Gastrocnemius medialis (tissue), 4 donors: ENCODE results near the gene PTPRQ. TPM values are rescaled to one million over a fixed set of nuclear protein-coding genes. Genes with fewer than 3 reads are reported as not detected.
A peak's percentile ranks its signal among the peaks of the same experiment; 100 is the strongest.
"Not testable (repeated sequence)": the region's sequence is repeated elsewhere in the genome, so short reads cannot be mapped to it uniquely, and the experiment has no call there.

ENCODE experiments used
- ATAC-seq, 2 donors: fragments of 150-250 bp; one replicate each; pipeline ENCODE4 v1.9.1; 2016
- DNase-seq, 2 donors: peaks; one replicate each; pipeline ENCODE4 v3.0.0-alpha.2; 2019
- H3K27ac ChIP-seq, 4 donors: fragments of 200-600 bp; sonication (generic); 1 replicate in 1 of 4; 2 replicates in 3 of 4; pipeline ENCODE4 v1.5.1; 2016 to 2018; ENCODE audit warnings: mild to moderate bottlenecking in 2 of 4, moderate library complexity in 1 of 4
- H3K27me3 ChIP-seq, 3 donors: fragments of 200-600 bp; sonication (generic) in 2 of 3; 1 replicate in 1 of 3; 2 replicates in 2 of 3; pipeline versions ENCODE4 v1.5.1 to v1.6.0; 2016 to 2019; ENCODE audit warnings: mild to moderate bottlenecking in 1 of 3, moderate library complexity in 1 of 3
- H3K36me3 ChIP-seq, 2 donors: fragments of 200-600 bp; sonication (generic) in 1 of 2; one replicate each; pipeline ENCODE4 v1.5.1; 2017 to 2018
- H3K4me1 ChIP-seq, 2 donors: fragments of 200-600 bp; sonication (generic) in 1 of 2; one replicate each; pipeline ENCODE4 v1.5.1; 2016 to 2017; ENCODE audit warnings: mild to moderate bottlenecking in 2 of 2
- H3K4me3 ChIP-seq, 4 donors: fragments of 200-600 bp; sonication (generic) in 3 of 4; 1 replicate in 1 of 4; 2 replicates in 3 of 4; pipeline ENCODE4 v1.5.1; 2016 to 2019; ENCODE audit warnings: mild to moderate bottlenecking in 2 of 4
- H3K9me3 ChIP-seq, 3 donors: fragments of 200-600 bp; sonication (generic) in 2 of 3; 1 replicate in 1 of 3; 2 replicates in 2 of 3; pipeline ENCODE4 v1.5.1; 2016 to 2019
- CTCF ChIP-seq, 5 experiments: fragments of 450-650 bp in 3 of 5; fragments of 200-600 bp in 2 of 5; sonication (generic) in 2 of 5; IDR thresholded peaks in 4 of 5; conservative IDR thresholded peaks in 1 of 5; 1 replicate in 4 of 5; 2 replicates in 1 of 5; pipeline ENCODE4 v1.5.1; 2016 to 2019; ENCODE audit warnings: antibody characterized with exemption in 5 of 5, mild to moderate bottlenecking in 3 of 5, moderate library complexity in 3 of 5
- POLR2A ChIP-seq, 2 donors: fragments of 450-650 bp; IDR thresholded peaks; one replicate each; pipeline ENCODE4 v1.6.1; 2017; ENCODE audit warnings: antibody characterized with exemption in 2 of 2, mild to moderate bottlenecking in 2 of 2, moderate library complexity in 2 of 2
- in situ Hi-C, 4 donors: fragments of 200-750 bp; cut with MboI; loops; one replicate each; pipeline versions ENCODE4 v1.15.0 to v1.8.0; 2017; ENCODE audit warnings: low sequenced_read_pairs in 4 of 4
- intact Hi-C: fragments of 100-400 bp; cut with DNase I; formaldehyde crosslinking; loops from one replicate; pipeline ENCODE4 v1.15.1; 2023; ENCODE audit warnings: low total_unique reads
- total RNA-seq, 4 donors: library from RNA; depleted of rRNA; stranded (reverse); fragments of >200 nt; gene quantifications; one replicate each; pipeline versions ENCODE4 v1.1.0 to v1.2.3, GENCODE V29; 2016

The PTPRQ gene
- total RNA-seq, 4 donors from 2014 or later = 0.02 to 0.91 (median 0.46) TPM; not detected in 1

GRCh38 chr12:80472911-80473500 lies 29.0 kb downstream of the PTPRQ start:
- Histone ChIP-seq H3K4me1 (peaks cover 0 to 4% of the 10 kb centered on the region in 2 donors), H3K27ac (no peak overlapping the region), H3K27me3 (no peaks in the 10 kb centered on the region), H3K9me3 (no peaks in the 10 kb centered on the region), H3K4me3 (no peak overlapping the region), H3K36me3 (no peaks in the 10 kb centered on the region)
- peak; percentile 62 to 85 for ATAC-seq
- in situ Hi-C loops (loop anchor here (5.0 to 10.0 kb wide), 2 partner anchors 289 to 292 kb away; no protein-coding TSS in a partner anchor), intact Hi-C loops (loop anchor here (1.0 to 10.0 kb wide), 4 partner anchors 152 to 291 kb away; no protein-coding TSS in a partner anchor)
- DNase-seq = no peak
- TF ChIP-seq POLR2A (IDR thresholded peaks at IDR 0.05) (no peak), CTCF (IDR thresholded peaks at IDR 0.05 in 4 of 5, conservative IDR thresholded peaks at IDR 0.05 in 1 of 5) (peak; percentile 46 to 79 (median 58))

DNA sequence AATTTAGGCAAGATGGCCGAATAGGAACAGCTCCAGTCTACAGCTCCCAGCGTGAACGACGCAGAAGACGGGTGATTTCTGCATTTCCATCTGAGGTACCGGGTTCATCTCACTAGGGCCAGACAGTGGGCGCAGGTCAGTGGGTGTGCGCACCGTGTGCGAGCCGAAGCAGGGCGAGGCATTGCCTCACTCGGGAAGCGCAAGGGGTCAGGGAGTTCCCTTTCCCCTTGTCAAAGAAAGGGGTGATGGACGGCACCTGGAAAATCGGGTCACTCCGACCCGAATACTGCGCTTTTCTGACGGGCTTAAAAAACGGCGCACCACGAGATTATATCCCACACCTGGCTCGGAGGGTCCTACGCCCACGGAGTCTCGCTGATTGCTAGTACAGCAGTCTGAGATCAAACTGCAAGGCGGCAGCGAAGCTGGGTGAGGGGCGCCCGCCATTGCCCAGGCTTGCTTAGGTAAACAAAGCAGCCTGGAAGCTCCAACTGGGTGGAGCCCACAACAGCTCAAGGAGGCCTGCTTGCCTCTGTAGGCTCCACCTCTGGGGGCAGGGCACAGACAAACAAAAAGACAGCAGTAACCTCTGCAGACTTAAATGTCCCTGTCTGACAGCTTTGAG lies 33.6 kb downstream of the PTPRQ start:
- in situ Hi-C loops (loop anchor here in 2 of 4 donors (10.0 kb wide), 1 partner anchor 287 kb away; no protein-coding TSS in a partner anchor), intact Hi-C loops (loop anchor here (10.0 kb wide), 1 partner anchor 147 kb away; no protein-coding TSS in a partner anchor)
- H3K36me3 ChIP-seq, H3K4me3 ChIP-seq, H3K9me3 ChIP-seq, H3K27ac ChIP-seq, H3K27me3 ChIP-seq, H3K4me1 ChIP-seq, DNase-seq, ATAC-seq: not testable (repeated sequence)

DNA sequence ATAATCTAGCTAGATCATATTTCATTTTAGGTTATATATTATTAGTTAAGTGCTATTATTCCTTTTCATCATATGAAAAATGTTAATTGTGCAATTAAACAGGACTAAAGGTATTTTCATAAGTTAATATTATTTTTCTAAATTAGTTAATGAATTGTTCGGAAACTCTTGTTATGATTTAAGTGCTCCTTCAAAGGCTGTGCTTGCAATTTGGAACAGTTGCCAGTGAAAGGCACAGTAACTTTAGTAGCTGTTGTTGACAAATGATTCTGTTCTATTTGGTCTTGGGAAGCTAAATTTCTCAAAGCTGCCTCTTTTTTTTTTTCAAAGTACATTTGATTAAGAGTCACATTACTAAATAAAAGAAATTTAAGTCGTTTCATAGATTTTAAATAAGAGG lies 40.7 kb downstream of the PTPRQ start:
- no peak for ATAC-seq
- in situ Hi-C loops = no loop called here
- no peak for TF ChIP-seq POLR2A (IDR thresholded peaks at IDR 0.05)
- TF ChIP-seq CTCF (IDR thresholded peaks at IDR 0.05 in 4 of 5, conservative IDR thresholded peaks at IDR 0.05 in 1 of 5) = no peak

DNA sequence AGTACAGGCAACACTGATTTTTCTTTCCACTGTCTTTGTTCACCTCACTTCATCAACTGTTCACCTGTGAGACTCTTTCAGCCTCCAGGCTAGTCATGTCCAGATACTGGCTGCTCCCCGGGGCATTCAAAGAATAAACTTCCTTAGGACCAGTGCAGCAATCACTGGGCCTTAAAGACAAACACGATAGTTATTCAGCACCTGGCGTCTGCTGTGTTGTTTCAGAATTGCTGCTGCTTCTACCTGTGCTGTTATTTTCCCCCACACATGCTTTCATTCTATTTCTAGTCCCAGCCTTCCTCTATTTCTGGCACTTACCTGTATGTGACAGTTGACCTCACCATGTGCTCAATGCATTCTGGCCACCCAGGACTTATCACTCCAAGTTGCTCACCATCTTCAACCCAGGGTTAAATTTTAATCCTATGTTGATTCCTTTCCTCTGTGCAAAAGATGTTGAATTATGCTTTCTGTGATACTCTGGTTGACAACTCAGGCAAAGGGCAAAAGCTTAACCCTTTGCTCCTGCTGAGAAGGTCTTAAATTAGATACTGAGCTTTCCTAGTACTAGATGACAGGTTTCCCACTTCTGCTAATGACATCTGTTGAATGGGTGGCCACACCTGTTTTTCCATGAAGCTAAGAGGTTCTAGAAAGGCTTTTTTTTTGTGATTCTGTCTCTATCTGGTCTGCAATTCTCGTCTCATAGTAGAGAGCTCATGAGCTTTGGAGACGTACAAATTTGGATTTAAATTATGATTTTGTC lies 41.4 kb downstream of the PTPRQ start:
- in situ Hi-C loops = no loop called here
- Histone ChIP-seq H3K4me3 (no peak overlapping the region), H3K9me3 (no peaks in the 10 kb centered on the region), H3K27ac (no peak overlapping the region), H3K27me3 (no peaks in the 10 kb centered on the region), H3K36me3 (no peaks in the 10 kb centered on the region), H3K4me1 (no peaks in the 10 kb centered on the region)
- intact Hi-C loops = no loop called here
- TF ChIP-seq CTCF (IDR thresholded peaks at IDR 0.05 in 4 of 5, conservative IDR thresholded peaks at IDR 0.05 in 1 of 5) (no peak), POLR2A (IDR thresholded peaks at IDR 0.05) (no peak)
- no peak for DNase-seq
- no peak for ATAC-seq

More for the DNA sequence above, 40.7 kb downstream of the PTPRQ start:
- DNase-seq = no peak
- Histone ChIP-seq H3K9me3 (no peaks in the 10 kb centered on the region), H3K27me3 (no peaks in the 10 kb centered on the region), H3K27ac (no peak overlapping the region), H3K4me3 (no peak overlapping the region), H3K4me1 (no peaks in the 10 kb centered on the region), H3K36me3 (no peaks in the 10 kb centered on the region)
- intact Hi-C loops = no loop called here

DNA sequence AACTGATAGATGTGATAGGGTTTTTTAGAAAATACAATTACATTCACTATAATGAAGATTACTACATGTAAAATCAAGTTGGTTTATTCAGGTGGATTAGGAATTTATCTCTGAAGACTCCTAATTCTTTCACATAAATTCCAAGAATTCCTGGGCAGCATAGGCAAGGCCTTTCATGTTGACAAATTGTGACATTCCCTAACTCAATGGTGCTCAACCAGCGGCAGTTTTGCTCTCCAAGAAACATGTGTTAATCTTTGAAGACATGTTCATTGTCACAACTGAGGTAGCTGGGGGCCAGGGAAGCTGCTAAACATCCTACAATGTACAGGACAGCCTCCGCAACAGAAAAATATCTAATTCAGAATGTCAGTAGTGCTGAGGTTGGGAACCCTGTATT lies 46.3 kb downstream of the PTPRQ start:
- ATAC-seq (no peak), DNase-seq (no peak)
- no peaks in the 10 kb centered on the region for H3K9me3 ChIP-seq
- H3K4me3 ChIP-seq = no peak overlapping the region
- no peaks in the 10 kb centered on the region for H3K27me3 ChIP-seq
- H3K4me1 ChIP-seq = no peaks in the 10 kb centered on the region
- in situ Hi-C loops (no loop called here), intact Hi-C loops (no loop called here)
- TF ChIP-seq POLR2A (IDR thresholded peaks at IDR 0.05) = no peak
- no peak for TF ChIP-seq CTCF (IDR thresholded peaks at IDR 0.05 in 4 of 5, conservative IDR thresholded peaks at IDR 0.05 in 1 of 5)
- H3K27ac ChIP-seq = no peak overlapping the region
- H3K36me3 ChIP-seq = no peaks in the 10 kb centered on the region
